GM18499 (cell line): Measurements from ENCODE around the gene SPATS2.

Source experiments
- ATAC-seq: cut with Tn5 transposase; IDR thresholded peaks from one replicate; pipeline ENCODE4 v1.9.1; 2021; ENCODE audit warnings: moderate number of reproducible peaks; ENCODE audit not compliant: insufficient read depth, unreplicated experiment

Gene SPATS2

GRCh38 chr12:49335118-49335954 is 31.9 kb upstream of the SPATS2 start:
- ATAC-seq, result no peak

- no peak for ATAC-seq
These were observed 31.2 kb upstream of the SPATS2 start for GRCh38 chr12:49335955-49336644.

GRCh38 chr12:49336645-49337584 is 30.3 kb upstream of the SPATS2 start, which contains the start of gene C1QL4:
Gene C1QL4, minus strand, starts transcription at chr12:49337188. Its CDS starts 711 bp downstream, at chr12:49336477.
- no peak for ATAC-seq

GRCh38 chr12:49338830-49339463 is 28.3 kb upstream of the SPATS2 start:
- ATAC-seq, result no peak

GRCh38 chr12:49339464-49339861 is 27.8 kb upstream of the SPATS2 start:
- no peak for ATAC-seq

GRCh38 chr12:49340095-49340870 is 27.0 kb upstream of the SPATS2 start:
- ATAC-seq, result no peak

- ATAC-seq, result no peak
These were observed 26.1 kb upstream of the SPATS2 start for GRCh38 chr12:49340971-49341776.

- ATAC-seq, result no peak
These were observed 25.5 kb upstream of the SPATS2 start for GRCh38 chr12:49341777-49342065.

- no peak for ATAC-seq
These were observed 25.0 kb upstream of the SPATS2 start for GRCh38 chr12:49342066-49342913.

- ATAC-seq, result no peak
These were observed 24.1 kb upstream of the SPATS2 start for GRCh38 chr12:49342914-49343731.

GRCh38 chr12:49344486-49345050 is 22.7 kb upstream of the SPATS2 start:
- no peak for ATAC-seq

- no peak for ATAC-seq
These were observed 22.0 kb upstream of the SPATS2 start for GRCh38 chr12:49345051-49345824.

GRCh38 chr12:49345825-49346658 is 21.2 kb upstream of the SPATS2 start:
- no peak for ATAC-seq

GRCh38 chr12:49346659-49347310 is 20.5 kb upstream of the SPATS2 start, which contains the start of gene DNAJC22:
Gene DNAJC22, plus strand, starts transcription at chr12:49346888. Its CDS starts 1,985 bp downstream, at chr12:49348873.
- ATAC-seq, result no peak
